Measurements from ENCODE around the gene LIN7A.

The LIN7A gene

DNA sequence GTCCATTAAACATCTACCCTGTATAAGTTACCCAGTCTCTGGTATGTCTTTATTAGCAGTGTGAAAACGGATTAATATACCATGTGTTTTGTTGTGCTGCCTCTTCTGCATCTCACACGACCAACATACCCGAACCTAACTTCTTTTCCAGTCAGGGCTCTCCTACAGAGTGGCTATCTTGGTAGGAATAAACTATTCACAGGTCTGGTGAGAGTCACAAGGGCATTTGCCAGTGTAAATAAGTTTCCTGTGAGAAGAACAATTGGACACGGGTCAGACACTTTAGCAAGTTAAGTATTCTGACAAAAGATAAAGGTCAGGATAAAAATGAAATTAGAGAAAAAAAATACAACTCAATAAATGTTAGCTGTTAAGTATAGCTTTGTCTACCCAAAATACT, 160.1 kb downstream of the LIN7A start:
- no peak for DNase-seq
- TF ChIP-seq, protein P1, sequence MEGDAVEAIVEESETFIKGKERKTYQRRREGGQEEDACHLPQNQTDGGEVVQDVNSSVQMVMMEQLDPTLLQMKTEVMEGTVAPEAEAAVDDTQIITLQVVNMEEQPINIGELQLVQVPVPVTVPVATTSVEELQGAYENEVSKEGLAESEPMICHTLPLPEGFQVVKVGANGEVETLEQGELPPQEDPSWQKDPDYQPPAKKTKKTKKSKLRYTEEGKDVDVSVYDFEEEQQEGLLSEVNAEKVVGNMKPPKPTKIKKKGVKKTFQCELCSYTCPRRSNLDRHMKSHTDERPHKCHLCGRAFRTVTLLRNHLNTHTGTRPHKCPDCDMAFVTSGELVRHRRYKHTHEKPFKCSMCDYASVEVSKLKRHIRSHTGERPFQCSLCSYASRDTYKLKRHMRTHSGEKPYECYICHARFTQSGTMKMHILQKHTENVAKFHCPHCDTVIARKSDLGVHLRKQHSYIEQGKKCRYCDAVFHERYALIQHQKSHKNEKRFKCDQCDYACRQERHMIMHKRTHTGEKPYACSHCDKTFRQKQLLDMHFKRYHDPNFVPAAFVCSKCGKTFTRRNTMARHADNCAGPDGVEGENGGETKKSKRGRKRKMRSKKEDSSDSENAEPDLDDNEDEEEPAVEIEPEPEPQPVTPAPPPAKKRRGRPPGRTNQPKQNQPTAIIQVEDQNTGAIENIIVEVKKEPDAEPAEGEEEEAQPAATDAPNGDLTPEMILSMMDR (IDR thresholded peaks at IDR 0.05; ENCODE audit: low read depth, low read length): no peak
- no peaks in the 10 kb centered on the region for H3K36me3 ChIP-seq

DNA sequence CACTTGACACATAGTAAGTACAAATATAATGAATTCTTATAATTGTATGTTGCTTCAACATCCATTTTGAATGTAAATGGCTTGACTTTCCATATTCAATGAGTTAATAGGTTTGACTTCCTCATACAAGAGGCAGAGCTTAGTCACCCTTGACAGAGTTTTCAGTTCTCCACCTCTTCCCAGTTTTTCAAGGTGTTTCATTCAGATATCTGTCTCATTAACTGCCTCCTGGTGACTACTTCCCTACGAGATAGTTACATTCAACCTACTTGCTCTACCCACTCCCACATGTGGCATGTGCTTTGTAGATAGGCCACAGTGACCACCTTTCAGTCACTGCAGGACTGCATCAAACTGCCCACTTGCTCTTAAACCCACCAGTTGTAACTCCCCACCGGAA, 161.0 kb downstream of the LIN7A start:
- Histone ChIP-seq H3K4me1 (peaks cover 22% of the 10 kb centered on the region), H3K36me3 (no peaks in the 10 kb centered on the region), H3K9me3 (peaks cover 7% of the 10 kb centered on the region; the same call in 1 of the 2 replicates), H3K4me3 (ENCODE audit: low read depth, low read length) (no peak overlapping the region), H3K27me3 (no peaks in the 10 kb centered on the region)
- TF ChIP-seq, protein P1 (IDR thresholded peaks at IDR 0.05; ENCODE audit: low read depth, low read length): no peak
- DNase-seq: no peak

More for the DNA sequence above, 160.1 kb downstream of the LIN7A start:
- no peak overlapping the region for H3K4me3 ChIP-seq (ENCODE audit: low read depth, low read length)
- H3K9me3 ChIP-seq: peaks cover 7% of the 10 kb centered on the region; the same call in 1 of the 2 replicates
- no peaks in the 10 kb centered on the region for H3K27me3 ChIP-seq
- H3K4me1 ChIP-seq: peaks cover 22% of the 10 kb centered on the region

DNA sequence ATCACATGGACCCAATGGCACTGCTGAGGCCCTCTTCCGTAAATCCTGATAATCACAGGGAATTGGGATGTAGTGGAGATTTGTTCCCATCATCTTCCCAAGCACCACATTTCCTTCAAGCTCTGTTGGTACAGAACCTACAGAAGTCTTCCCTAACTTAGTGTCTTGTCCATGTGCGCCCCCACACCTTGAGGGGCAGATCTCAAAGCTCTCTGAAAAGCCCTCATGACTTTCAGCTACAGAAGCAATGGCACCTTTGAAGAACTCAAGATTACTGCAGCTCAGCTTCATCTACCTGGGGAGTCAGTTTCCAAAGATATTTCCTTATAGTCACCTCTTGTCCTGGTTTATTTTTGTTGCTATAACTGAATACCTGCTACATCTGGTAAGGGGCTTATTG, 166.8 kb downstream of the LIN7A start:
- TF ChIP-seq, protein P1 (IDR thresholded peaks at IDR 0.05; ENCODE audit: low read depth, low read length): no peak
- no peaks in the 10 kb centered on the region for H3K9me3 ChIP-seq
- no peak for DNase-seq

DNA sequence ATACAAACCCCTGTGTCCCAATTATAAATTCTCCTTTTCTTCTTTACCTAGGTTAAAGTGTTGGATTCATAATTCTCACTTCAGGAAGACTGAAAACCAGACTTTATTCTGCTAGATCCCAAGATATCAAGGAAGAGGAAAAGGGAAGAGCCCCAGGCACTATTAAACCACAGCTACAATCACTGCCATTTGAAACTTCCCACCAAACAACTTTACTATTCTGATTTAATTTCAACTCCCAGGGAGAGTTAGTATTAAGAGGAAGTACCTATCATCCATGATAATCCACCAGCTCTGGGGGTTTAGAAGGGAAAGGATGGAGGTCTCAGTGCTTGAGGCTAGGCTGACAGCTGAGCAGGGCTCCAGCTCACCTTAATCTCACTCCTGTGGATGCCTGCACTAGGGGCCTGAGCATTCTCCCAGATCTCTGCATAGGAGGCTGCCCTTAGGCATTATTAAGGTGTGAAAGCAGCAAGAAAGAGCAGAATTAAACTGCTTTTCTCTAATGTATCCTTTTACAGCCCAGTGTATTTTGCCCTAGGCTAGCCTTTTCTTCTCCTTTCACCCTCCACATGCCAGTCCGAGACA, 168.1 kb downstream of the LIN7A start:
- Histone ChIP-seq H3K9me3 (no peaks in the 10 kb centered on the region), H3K27me3 (no peaks in the 10 kb centered on the region), H3K4me3 (ENCODE audit: low read depth, low read length) (no peak overlapping the region), H3K4me1 (peaks cover 11% of the 10 kb centered on the region), H3K36me3 (no peaks in the 10 kb centered on the region)
- TF ChIP-seq, protein P1 (IDR thresholded peaks at IDR 0.05; ENCODE audit: low read depth, low read length): no peak
- no peak for DNase-seq

More for the DNA sequence above, 166.8 kb downstream of the LIN7A start:
- Histone ChIP-seq H3K4me3 (ENCODE audit: low read depth, low read length) (no peak overlapping the region), H3K36me3 (no peaks in the 10 kb centered on the region), H3K4me1 (peaks cover 11% of the 10 kb centered on the region), H3K27me3 (no peaks in the 10 kb centered on the region)

DNA sequence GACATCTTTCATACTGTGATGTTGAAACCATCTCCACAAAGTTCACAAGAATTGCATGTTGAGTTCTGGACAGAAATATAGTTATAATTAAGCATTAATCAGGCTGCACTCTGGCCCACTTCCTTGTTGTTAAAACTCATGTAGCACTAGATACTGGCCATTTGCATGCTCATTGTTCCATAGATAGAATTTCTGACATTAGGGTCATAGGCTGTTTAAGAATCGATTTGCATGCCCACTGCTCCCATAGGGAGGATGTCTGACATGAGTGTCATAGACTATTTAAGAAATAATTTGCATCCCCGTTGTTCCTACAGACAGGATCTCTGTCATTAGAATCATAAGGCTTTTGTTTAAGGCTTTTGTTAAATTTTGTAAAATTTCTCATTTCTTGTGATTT, 170.8 kb downstream of the LIN7A start:
- Histone ChIP-seq H3K4me1 (peaks cover 11% of the 10 kb centered on the region), H3K4me3 (ENCODE audit: low read depth, low read length) (no peak overlapping the region), H3K36me3 (no peaks in the 10 kb centered on the region), H3K9me3 (no peaks in the 10 kb centered on the region), H3K27me3 (no peaks in the 10 kb centered on the region)
- TF ChIP-seq, protein P1 (IDR thresholded peaks at IDR 0.05; ENCODE audit: low read depth, low read length): no peak
- DNase-seq: no peak

DNA sequence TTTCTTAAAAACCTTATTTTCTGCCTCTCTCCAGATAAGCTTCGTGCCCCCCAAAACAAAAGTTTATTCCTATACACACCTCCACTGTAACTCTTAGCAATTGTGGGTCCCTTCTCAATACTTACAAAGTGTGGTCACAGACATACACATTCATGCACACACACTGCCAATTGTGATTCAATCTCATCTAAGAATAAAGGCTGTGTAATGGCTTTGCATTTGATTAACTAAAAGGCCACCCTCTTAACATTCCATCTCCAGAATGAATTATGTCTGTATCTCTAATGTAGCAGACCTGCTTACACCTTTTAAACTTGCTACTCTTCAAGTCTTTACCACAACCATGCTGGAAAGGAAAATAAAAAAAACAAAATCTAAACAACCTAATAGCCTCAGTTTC, 171.5 kb downstream of the LIN7A start:
- TF ChIP-seq, protein P1 (IDR thresholded peaks at IDR 0.05; ENCODE audit: low read depth, low read length): no peak
- H3K36me3 ChIP-seq: no peaks in the 10 kb centered on the region
- no peak overlapping the region for H3K4me3 ChIP-seq (ENCODE audit: low read depth, low read length)
- no peaks in the 10 kb centered on the region for H3K27me3 ChIP-seq
- no peaks in the 10 kb centered on the region for H3K9me3 ChIP-seq
- H3K4me1 ChIP-seq: peaks cover 11% of the 10 kb centered on the region
- DNase-seq: no peak

Measured in BE2C (cell line).